A673 (cell line): Measurements from ENCODE around the gene IER5.

Source experiments
- EZH2 ChIP-seq: fragments of 200-600 bp; sonication (generic); IDR thresholded peaks from 2 replicates; pipeline ENCODE4 v1.6.1; 2017; ENCODE audit warnings: borderline replicate concordance, low read depth, mild to moderate bottlenecking, mixed read lengths, antibody characterized with exemption, low read length; ENCODE audit not compliant: poor library complexity, severe bottlenecking
- TF ChIP-seq, protein P1 (sequence below): fragments of 300-800, 200-600 bp; sonication (generic); conservative IDR thresholded peaks from 2 replicates; pipeline ENCODE4 v1.5.1; 2017; ENCODE audit warnings: low read depth, mild to moderate bottlenecking, antibody characterized with exemption, low read length, moderate library complexity, mixed read lengths

DNA sequence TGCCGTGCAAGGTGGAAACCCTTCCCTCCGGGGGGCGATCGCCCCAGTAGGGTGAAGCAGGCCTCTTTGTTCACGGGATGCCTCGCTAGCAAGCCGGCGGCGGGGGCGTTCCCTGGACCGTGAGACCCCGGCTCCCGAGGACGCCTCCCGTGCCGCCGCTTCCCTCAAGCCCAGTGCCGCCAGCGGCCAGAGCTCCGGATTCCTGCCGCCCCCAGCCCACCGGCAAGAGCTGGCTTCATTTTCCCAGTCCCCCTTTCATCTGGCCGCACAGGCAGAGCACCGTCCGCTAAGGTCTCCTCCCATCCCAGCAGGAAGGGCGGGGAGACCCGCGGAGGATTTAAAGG lies 16.3 kb downstream of the IER5 start:
- TF ChIP-seq, protein P1, sequence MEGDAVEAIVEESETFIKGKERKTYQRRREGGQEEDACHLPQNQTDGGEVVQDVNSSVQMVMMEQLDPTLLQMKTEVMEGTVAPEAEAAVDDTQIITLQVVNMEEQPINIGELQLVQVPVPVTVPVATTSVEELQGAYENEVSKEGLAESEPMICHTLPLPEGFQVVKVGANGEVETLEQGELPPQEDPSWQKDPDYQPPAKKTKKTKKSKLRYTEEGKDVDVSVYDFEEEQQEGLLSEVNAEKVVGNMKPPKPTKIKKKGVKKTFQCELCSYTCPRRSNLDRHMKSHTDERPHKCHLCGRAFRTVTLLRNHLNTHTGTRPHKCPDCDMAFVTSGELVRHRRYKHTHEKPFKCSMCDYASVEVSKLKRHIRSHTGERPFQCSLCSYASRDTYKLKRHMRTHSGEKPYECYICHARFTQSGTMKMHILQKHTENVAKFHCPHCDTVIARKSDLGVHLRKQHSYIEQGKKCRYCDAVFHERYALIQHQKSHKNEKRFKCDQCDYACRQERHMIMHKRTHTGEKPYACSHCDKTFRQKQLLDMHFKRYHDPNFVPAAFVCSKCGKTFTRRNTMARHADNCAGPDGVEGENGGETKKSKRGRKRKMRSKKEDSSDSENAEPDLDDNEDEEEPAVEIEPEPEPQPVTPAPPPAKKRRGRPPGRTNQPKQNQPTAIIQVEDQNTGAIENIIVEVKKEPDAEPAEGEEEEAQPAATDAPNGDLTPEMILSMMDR, result 0 out of 2 replicates have a peak, but pooled peaks have one; percentile 23
- TF ChIP-seq EZH2, result no peak
